ENCODE data around the gene VWA2.

Gene VWA2

DNA sequence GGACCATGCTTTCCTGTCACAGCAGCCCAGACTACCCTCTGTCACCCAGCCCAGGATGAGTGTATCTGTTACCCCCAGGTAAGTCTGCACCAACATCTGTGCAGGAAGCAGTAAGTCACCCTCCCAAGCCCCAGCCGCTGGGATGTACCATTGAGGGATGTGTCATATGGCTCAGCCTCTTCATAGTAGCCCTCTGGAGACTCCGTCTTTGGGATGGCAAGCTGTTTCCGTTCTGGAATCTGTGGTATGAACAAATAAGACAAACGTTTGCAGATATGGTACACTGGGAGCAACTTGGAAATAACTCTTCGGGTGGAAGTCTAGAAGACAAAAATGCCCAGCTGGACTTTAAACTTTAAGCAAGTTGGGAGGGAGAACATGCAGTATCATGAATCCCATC is 84.0 kb downstream of the VWA2 start:
- TF ChIP-seq, protein P1, sequence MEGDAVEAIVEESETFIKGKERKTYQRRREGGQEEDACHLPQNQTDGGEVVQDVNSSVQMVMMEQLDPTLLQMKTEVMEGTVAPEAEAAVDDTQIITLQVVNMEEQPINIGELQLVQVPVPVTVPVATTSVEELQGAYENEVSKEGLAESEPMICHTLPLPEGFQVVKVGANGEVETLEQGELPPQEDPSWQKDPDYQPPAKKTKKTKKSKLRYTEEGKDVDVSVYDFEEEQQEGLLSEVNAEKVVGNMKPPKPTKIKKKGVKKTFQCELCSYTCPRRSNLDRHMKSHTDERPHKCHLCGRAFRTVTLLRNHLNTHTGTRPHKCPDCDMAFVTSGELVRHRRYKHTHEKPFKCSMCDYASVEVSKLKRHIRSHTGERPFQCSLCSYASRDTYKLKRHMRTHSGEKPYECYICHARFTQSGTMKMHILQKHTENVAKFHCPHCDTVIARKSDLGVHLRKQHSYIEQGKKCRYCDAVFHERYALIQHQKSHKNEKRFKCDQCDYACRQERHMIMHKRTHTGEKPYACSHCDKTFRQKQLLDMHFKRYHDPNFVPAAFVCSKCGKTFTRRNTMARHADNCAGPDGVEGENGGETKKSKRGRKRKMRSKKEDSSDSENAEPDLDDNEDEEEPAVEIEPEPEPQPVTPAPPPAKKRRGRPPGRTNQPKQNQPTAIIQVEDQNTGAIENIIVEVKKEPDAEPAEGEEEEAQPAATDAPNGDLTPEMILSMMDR (IDR thresholded peaks at IDR 0.05; ENCODE audit: insufficient read depth, missing control alignments), result no peak

GRCh38 chr10:114326795-114327194 is 87.7 kb downstream of the VWA2 start:
- no peak for DNase-seq (ENCODE audit: insufficient read length, low spot score)

More for the DNA sequence above, 84.0 kb downstream of the VWA2 start:
- DNase-seq (ENCODE audit: insufficient read length, low spot score), result no peak
- no peak for FAIRE-seq

GRCh38 chr10:114327537-114328440 is 88.7 kb downstream of the VWA2 start:
- DNase-seq (ENCODE audit: insufficient read length, low spot score) (no peak), FAIRE-seq (no peak)
- TF ChIP-seq, protein P1 (IDR thresholded peaks at IDR 0.05; ENCODE audit: insufficient read depth, missing control alignments), result no peak

More at GRCh38 chr10:114326795-114327194, 87.7 kb downstream of the VWA2 start:
- TF ChIP-seq, protein P1 (IDR thresholded peaks at IDR 0.05; ENCODE audit: insufficient read depth, missing control alignments), result no peak
- FAIRE-seq, result no peak

DNA sequence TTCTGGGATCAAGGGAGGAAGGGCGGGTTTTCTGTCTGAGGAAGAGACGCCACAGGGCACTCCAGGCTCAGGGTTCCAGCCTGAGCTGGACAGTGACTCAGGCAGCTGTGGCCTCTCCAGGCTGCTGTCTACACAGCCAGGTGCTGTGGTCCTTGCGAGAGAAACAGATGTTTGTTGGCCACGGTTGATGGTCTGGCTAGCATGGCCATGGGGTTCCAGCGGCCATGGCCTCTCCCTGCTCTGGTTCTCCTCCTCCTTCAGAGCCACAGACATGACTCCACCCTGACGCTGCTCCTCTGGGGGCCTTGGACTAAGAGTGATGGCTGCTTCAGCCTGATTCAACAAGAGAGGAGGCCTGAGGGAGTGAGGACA is 89.4 kb downstream of the VWA2 start:
- no peak for DNase-seq (ENCODE audit: insufficient read length, low spot score)
- TF ChIP-seq, protein P1 (IDR thresholded peaks at IDR 0.05; ENCODE audit: insufficient read depth, missing control alignments), result no peak
- no peak for FAIRE-seq

DNA sequence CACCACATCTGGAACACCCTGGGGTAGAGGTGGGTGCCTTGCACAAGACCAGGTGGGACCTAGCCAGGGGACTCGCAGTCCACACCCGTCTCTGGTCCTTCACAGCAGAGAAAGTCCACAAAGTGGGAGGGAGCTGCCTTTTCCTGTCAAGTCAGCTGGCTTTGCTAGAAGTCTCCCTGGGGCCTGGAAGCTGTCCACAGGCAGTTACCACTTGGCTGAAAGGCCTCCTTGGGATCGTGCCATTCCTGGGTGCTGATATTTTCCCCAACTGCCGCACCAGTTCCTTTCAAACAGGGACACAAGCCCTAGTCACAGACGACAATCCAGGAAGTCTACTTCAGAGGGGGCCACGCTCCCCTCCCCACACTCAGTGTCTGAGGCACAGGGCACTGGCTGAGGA is 89.8 kb downstream of the VWA2 start:
- TF ChIP-seq, protein P1 (IDR thresholded peaks at IDR 0.05; ENCODE audit: insufficient read depth, missing control alignments), result no peak
- FAIRE-seq, result no peak

GRCh38 chr10:114329634-114330365 is 90.7 kb downstream of the VWA2 start:
- FAIRE-seq, result no peak
- TF ChIP-seq, protein P1 (IDR thresholded peaks at IDR 0.05; ENCODE audit: insufficient read depth, missing control alignments), result no peak
- DNase-seq (ENCODE audit: insufficient read length, low spot score), result no peak

More for the DNA sequence above, 89.8 kb downstream of the VWA2 start:
- DNase-seq (ENCODE audit: insufficient read length, low spot score), result no peak
